ENCODE results near the gene PGM2L1.

PGM2L1 gene

GRCh38 chr11:74347381-74347780 lies 50.9 kb downstream of the PGM2L1 start:
- TF ChIP-seq CTCF (conservative IDR thresholded peaks at IDR 0.05; ENCODE audit: low read length) (no peak), EZH2phosphoT487 (IDR thresholded peaks at IDR 0.05; ENCODE audit: borderline replicate concordance) (no peak)
- Histone ChIP-seq H3K4me1 (ENCODE audit: insufficient read depth, low read length, poor library complexity, severe bottlenecking) (no peaks in the 10 kb centered on the region), H3F3A (ENCODE audit: low read depth) (no peaks in the 10 kb centered on the region), H2AFZ (ENCODE audit: low read length) (no peak overlapping the region), H3K4me3 (ENCODE audit: low read length, poor library complexity, severe bottlenecking) (no peak overlapping the region), H3K36me3 (ENCODE audit: insufficient read depth, low read length) (peaks cover 33% of the 10 kb centered on the region), H4K20me1 (ENCODE audit: insufficient read depth, low read length, poor library complexity, severe bottlenecking) (no peaks in the 10 kb centered on the region), H3K79me2 (ENCODE audit: insufficient read depth, low read length) (no peaks in the 10 kb centered on the region), H3K4me2 (ENCODE audit: low read depth, low read length, poor library complexity, severe bottlenecking) (no peak overlapping the region), H3K9me2 (replicated peaks; ENCODE audit: low read depth, low read length) (no peaks in the 10 kb centered on the region), H3K9me3 (ENCODE audit: insufficient read depth, low read depth, low read length) (no peaks in the 10 kb centered on the region), H3K9ac (ENCODE audit: low read depth, low read length, poor library complexity, severe bottlenecking) (no peak overlapping the region), H3K27me3 (ENCODE audit: insufficient read depth, low read length, poor library complexity, severe bottlenecking) (no peaks in the 10 kb centered on the region)

GRCh38 chr11:74345420-74345819 lies 52.8 kb downstream of the PGM2L1 start:
- TF ChIP-seq EZH2phosphoT487 (IDR thresholded peaks at IDR 0.05; ENCODE audit: borderline replicate concordance) (no peak), CTCF (conservative IDR thresholded peaks at IDR 0.05; ENCODE audit: low read length) (no peak)
- H3K4me2 ChIP-seq (ENCODE audit: low read depth, low read length, poor library complexity, severe bottlenecking), result no peak overlapping the region
- no peak overlapping the region for H2AFZ ChIP-seq (ENCODE audit: low read length)
- no peaks in the 10 kb centered on the region for H3F3A ChIP-seq (ENCODE audit: low read depth)
- no peaks in the 10 kb centered on the region for H4K20me1 ChIP-seq (ENCODE audit: insufficient read depth, low read length, poor library complexity, severe bottlenecking)
- H3K79me2 ChIP-seq (ENCODE audit: insufficient read depth, low read length), result no peaks in the 10 kb centered on the region
- no peaks in the 10 kb centered on the region for H3K27me3 ChIP-seq (ENCODE audit: insufficient read depth, low read length, poor library complexity, severe bottlenecking)
- no peaks in the 10 kb centered on the region for H3K4me1 ChIP-seq (ENCODE audit: insufficient read depth, low read length, poor library complexity, severe bottlenecking)
- H3K9me3 ChIP-seq (ENCODE audit: insufficient read depth, low read depth, low read length), result no peaks in the 10 kb centered on the region
- H3K9ac ChIP-seq (ENCODE audit: low read depth, low read length, poor library complexity, severe bottlenecking), result no peak overlapping the region
- H3K36me3 ChIP-seq (ENCODE audit: insufficient read depth, low read length), result peaks cover 35% of the 10 kb centered on the region; the same call in 1 of the 2 replicates
- H3K9me2 ChIP-seq (replicated peaks; ENCODE audit: low read depth, low read length), result no peaks in the 10 kb centered on the region
- H3K4me3 ChIP-seq (ENCODE audit: low read length, poor library complexity, severe bottlenecking), result no peak overlapping the region

- H3K9me2 ChIP-seq (replicated peaks; ENCODE audit: low read depth, low read length), result no peaks in the 10 kb centered on the region
- no peak overlapping the region for H2AFZ ChIP-seq (ENCODE audit: low read length)
- H3K79me2 ChIP-seq (ENCODE audit: insufficient read depth, low read length), result no peaks in the 10 kb centered on the region
- H3F3A ChIP-seq (ENCODE audit: low read depth), result no peaks in the 10 kb centered on the region
- no peak overlapping the region for H3K9ac ChIP-seq (ENCODE audit: low read depth, low read length, poor library complexity, severe bottlenecking)
- no peaks in the 10 kb centered on the region for H3K27me3 ChIP-seq (ENCODE audit: insufficient read depth, low read length, poor library complexity, severe bottlenecking)
- H4K20me1 ChIP-seq (ENCODE audit: insufficient read depth, low read length, poor library complexity, severe bottlenecking), result no peaks in the 10 kb centered on the region
- no peaks in the 10 kb centered on the region for H3K9me3 ChIP-seq (ENCODE audit: insufficient read depth, low read depth, low read length)
- no peak overlapping the region for H3K4me2 ChIP-seq (ENCODE audit: low read depth, low read length, poor library complexity, severe bottlenecking)
- no peaks in the 10 kb centered on the region for H3K4me1 ChIP-seq (ENCODE audit: insufficient read depth, low read length, poor library complexity, severe bottlenecking)
- H3K4me3 ChIP-seq (ENCODE audit: low read length, poor library complexity, severe bottlenecking), result no peak overlapping the region
- TF ChIP-seq EZH2phosphoT487 (IDR thresholded peaks at IDR 0.05; ENCODE audit: borderline replicate concordance) (no peak), CTCF (conservative IDR thresholded peaks at IDR 0.05; ENCODE audit: low read length) (no peak)
- H3K36me3 ChIP-seq (ENCODE audit: insufficient read depth, low read length), result peaks cover 45% of the 10 kb centered on the region; the same call in 1 of the 2 replicates
Observed at GRCh38 chr11:74341921-74342320, 56.3 kb downstream of the PGM2L1 start.
